Astrocyte (in vitro differentiated cells and primary cell): ENCODE results near the gene NIPAL3. TPM values are rescaled to one million over a fixed set of nuclear protein-coding genes. Genes with fewer than 3 reads are reported as not detected.

ENCODE experiments used
- DNase-seq: peaks from one replicate; pipeline ENCODE4 v3.0.0-alpha.2; 2010; ENCODE audit warnings: low read depth
- FAIRE-seq: peaks from 2 replicates; lab custom pipeline; 2011; peaks lifted over from hg19 to GRCh38; lab: Jason Lieb, UNC
- H2AFZ ChIP-seq: 2 replicates; pipeline ENCODE4 v1.6.0; 2012; ENCODE audit warnings: low read depth, low read length, inconsistent platforms
- H3K27ac ChIP-seq: 2 replicates; pipeline ENCODE4 v1.5.1; 2011; ENCODE audit warnings: low read depth, low read length, inconsistent platforms
- H3K27me3 ChIP-seq: 2 replicates; pipeline ENCODE4 v1.6.0; 2011; ENCODE audit warnings: low read length, inconsistent platforms; ENCODE audit not compliant: insufficient read depth
- H3K36me3 ChIP-seq: 2 replicates; pipeline ENCODE4 v1.5.1; 2011; ENCODE audit warnings: low read length, inconsistent platforms; ENCODE audit not compliant: insufficient read depth
- H3K4me1 ChIP-seq: 2 replicates; pipeline ENCODE4 v1.5.1; 2011; ENCODE audit warnings: low read length, inconsistent platforms; ENCODE audit not compliant: insufficient read depth
- H3K4me2 ChIP-seq: 2 replicates; pipeline ENCODE4 v1.6.0; 2012; ENCODE audit warnings: low read length, inconsistent platforms
- H3K4me3 ChIP-seq: 2 replicates; pipeline ENCODE4 v1.5.1; 2011; ENCODE audit warnings: low read depth, mild to moderate bottlenecking, low read length, inconsistent platforms; ENCODE audit not compliant: insufficient read depth
- H3K79me2 ChIP-seq: 2 replicates; pipeline ENCODE4 v1.6.0; 2012; ENCODE audit warnings: mild to moderate bottlenecking, low read length, inconsistent platforms; ENCODE audit not compliant: insufficient read depth
- H3K9ac ChIP-seq: 2 replicates; pipeline ENCODE4 v1.6.0; 2012; ENCODE audit warnings: mild to moderate bottlenecking, low read length, inconsistent platforms
- H3K9me3 ChIP-seq: 2 replicates; pipeline ENCODE4 v1.5.1; 2012; ENCODE audit warnings: low read depth, mild to moderate bottlenecking, low read length, inconsistent platforms; ENCODE audit not compliant: insufficient read depth
- H4K20me1 ChIP-seq: 2 replicates; pipeline ENCODE4 v1.6.0; 2012; ENCODE audit warnings: low read length, inconsistent platforms; ENCODE audit not compliant: insufficient read depth
- H3K27ac Mint-ChIP-seq: one replicate; pipeline ENCODE4 v1.8.0; 2021; ENCODE audit warnings: mild to moderate bottlenecking, mixed read lengths; ENCODE audit not compliant: unreplicated experiment
- H3K27me3 Mint-ChIP-seq: one replicate; pipeline ENCODE4 v1.8.0; 2021; ENCODE audit warnings: low read depth, mixed read lengths; ENCODE audit not compliant: unreplicated experiment
- H3K36me3 Mint-ChIP-seq: one replicate; pipeline ENCODE4 v1.8.0; 2021; ENCODE audit warnings: low read depth, mixed read lengths; ENCODE audit not compliant: unreplicated experiment
- H3K4me1 Mint-ChIP-seq: one replicate; pipeline ENCODE4 v1.8.0; 2021; ENCODE audit warnings: low read depth, mixed read lengths; ENCODE audit not compliant: unreplicated experiment
- H3K4me3 Mint-ChIP-seq: one replicate; pipeline ENCODE4 v1.8.0; 2021; ENCODE audit warnings: mild to moderate bottlenecking, moderate library complexity, mixed read lengths; ENCODE audit not compliant: unreplicated experiment
- H3K9me3 Mint-ChIP-seq: one replicate; pipeline ENCODE4 v1.8.0; 2021; ENCODE audit warnings: mild to moderate bottlenecking, mixed read lengths; ENCODE audit not compliant: unreplicated experiment
- EZH2 ChIP-seq: IDR thresholded peaks from 2 replicates; pipeline ENCODE4 v1.6.1; 2012; ENCODE audit warnings: mild to moderate bottlenecking, low read length, inconsistent platforms; ENCODE audit not compliant: insufficient read depth
- total RNA-seq: library from RNA; stranded (reverse); gene quantifications from 2 replicates; pipeline ENCODE4 v1.2.1, GENCODE V29; 2021
- TF ChIP-seq, protein P1 (sequence below): IDR thresholded peaks from 2 replicates; pipeline ENCODE4 v1.5.1; 2011; ENCODE audit warnings: low read depth, mild to moderate bottlenecking, inconsistent platforms, low read length, moderate library complexity; ENCODE audit not compliant: insufficient read depth

Gene NIPAL3
- total RNA-seq, 1 donor from 2014 or later: 47.2 TPM

- H3K4me2 ChIP-seq: peak overlapping the region; percentile 97
- FAIRE-seq (peak; percentile 84), DNase-seq (peak; percentile 99)
- peaks cover 45% of the 10 kb centered on the region for H3K4me1 Mint-ChIP-seq
- H4K20me1 ChIP-seq: no peaks in the 10 kb centered on the region
- no peaks in the 10 kb centered on the region for H3K9me3 ChIP-seq
- peak overlapping the region; percentile 80 for H2AFZ ChIP-seq
- no peaks in the 10 kb centered on the region for H3K9me3 Mint-ChIP-seq
- peak overlapping the region; percentile 85 for H3K4me3 ChIP-seq
- H3K36me3 Mint-ChIP-seq: peaks cover 10% of the 10 kb centered on the region
- H3K4me3 Mint-ChIP-seq: peak overlapping the region; percentile 89
- H3K4me1 ChIP-seq: peaks cover 48% of the 10 kb centered on the region
- peak overlapping the region; percentile 84 for H3K9ac ChIP-seq
- no peaks in the 10 kb centered on the region for H3K27me3 ChIP-seq
- no peak for TF ChIP-seq EZH2
- TF ChIP-seq, protein P1, sequence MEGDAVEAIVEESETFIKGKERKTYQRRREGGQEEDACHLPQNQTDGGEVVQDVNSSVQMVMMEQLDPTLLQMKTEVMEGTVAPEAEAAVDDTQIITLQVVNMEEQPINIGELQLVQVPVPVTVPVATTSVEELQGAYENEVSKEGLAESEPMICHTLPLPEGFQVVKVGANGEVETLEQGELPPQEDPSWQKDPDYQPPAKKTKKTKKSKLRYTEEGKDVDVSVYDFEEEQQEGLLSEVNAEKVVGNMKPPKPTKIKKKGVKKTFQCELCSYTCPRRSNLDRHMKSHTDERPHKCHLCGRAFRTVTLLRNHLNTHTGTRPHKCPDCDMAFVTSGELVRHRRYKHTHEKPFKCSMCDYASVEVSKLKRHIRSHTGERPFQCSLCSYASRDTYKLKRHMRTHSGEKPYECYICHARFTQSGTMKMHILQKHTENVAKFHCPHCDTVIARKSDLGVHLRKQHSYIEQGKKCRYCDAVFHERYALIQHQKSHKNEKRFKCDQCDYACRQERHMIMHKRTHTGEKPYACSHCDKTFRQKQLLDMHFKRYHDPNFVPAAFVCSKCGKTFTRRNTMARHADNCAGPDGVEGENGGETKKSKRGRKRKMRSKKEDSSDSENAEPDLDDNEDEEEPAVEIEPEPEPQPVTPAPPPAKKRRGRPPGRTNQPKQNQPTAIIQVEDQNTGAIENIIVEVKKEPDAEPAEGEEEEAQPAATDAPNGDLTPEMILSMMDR: no peak
- H3K79me2 ChIP-seq: peaks cover 9% of the 10 kb centered on the region
- peak overlapping the region; percentile 98 for H3K27ac Mint-ChIP-seq
- peak overlapping the region; percentile 87 for H3K27ac ChIP-seq
- H3K27me3 Mint-ChIP-seq: no peaks in the 10 kb centered on the region
- peaks cover 3% of the 10 kb centered on the region for H3K36me3 ChIP-seq
These were observed 1.2 kb downstream of the NIPAL3 start for GRCh38 chr1:24416666-24417391.

GRCh38 chr1:24417681-24418080, 2.1 kb downstream of the NIPAL3 start:
- TF ChIP-seq EZH2: no peak
- TF ChIP-seq, protein P1: no peak
- H3K36me3 Mint-ChIP-seq: peaks cover 15% of the 10 kb centered on the region
- Histone ChIP-seq H3K9me3 (no peaks in the 10 kb centered on the region), H3K9ac (peak overlapping the region; percentile 67), H3K79me2 (peaks cover 9% of the 10 kb centered on the region), H3K4me2 (peak overlapping the region; percentile 97), H3K4me1 (peaks cover 40% of the 10 kb centered on the region), H3K4me3 (peak overlapping the region; percentile 15), H4K20me1 (no peaks in the 10 kb centered on the region), H3K36me3 (peaks cover 6% of the 10 kb centered on the region), H3K27me3 (no peaks in the 10 kb centered on the region), H3K27ac (peak overlapping the region; percentile 87), H2AFZ (no peak overlapping the region)
- FAIRE-seq: no peak
- peak overlapping the region; percentile 98 for H3K27ac Mint-ChIP-seq
- no peaks in the 10 kb centered on the region for H3K9me3 Mint-ChIP-seq
- peaks cover 38% of the 10 kb centered on the region for H3K4me1 Mint-ChIP-seq
- no peaks in the 10 kb centered on the region for H3K27me3 Mint-ChIP-seq
- peak; percentile 39 for DNase-seq
- peak overlapping the region; percentile 89 for H3K4me3 Mint-ChIP-seq
